KOPT-K1 (cell line): Measurements from ENCODE around the gene KCNAB1.

ENCODE experiments used
- H3K27ac ChIP-seq: fragments of 200-600 bp; sonication (generic); 2 replicates; pipeline ENCODE4 v1.5.1; 2016; ENCODE audit warnings: antibody characterized with exemption, mild to moderate bottlenecking, low read depth, low read length; ENCODE audit not compliant: poor library complexity, severe bottlenecking
- H3K36me3 ChIP-seq: fragments of 200-600 bp; sonication (generic); 2 replicates; pipeline ENCODE4 v1.5.1; 2017; ENCODE audit warnings: antibody characterized with exemption, mild to moderate bottlenecking, low read length, moderate library complexity; ENCODE audit not compliant: insufficient read depth
- H3K9me3 ChIP-seq: fragments of 200-600 bp; sonication (generic); 2 replicates; pipeline ENCODE4 v1.5.1; 2017; ENCODE audit warnings: antibody characterized with exemption, low read length, mild to moderate bottlenecking; ENCODE audit not compliant: insufficient read depth, poor library complexity, severe bottlenecking

Gene KCNAB1

GRCh38 chr3:156246961-156247725 lies 126.8 kb downstream of the KCNAB1 start:
- no peak overlapping the region for H3K27ac ChIP-seq

DNA sequence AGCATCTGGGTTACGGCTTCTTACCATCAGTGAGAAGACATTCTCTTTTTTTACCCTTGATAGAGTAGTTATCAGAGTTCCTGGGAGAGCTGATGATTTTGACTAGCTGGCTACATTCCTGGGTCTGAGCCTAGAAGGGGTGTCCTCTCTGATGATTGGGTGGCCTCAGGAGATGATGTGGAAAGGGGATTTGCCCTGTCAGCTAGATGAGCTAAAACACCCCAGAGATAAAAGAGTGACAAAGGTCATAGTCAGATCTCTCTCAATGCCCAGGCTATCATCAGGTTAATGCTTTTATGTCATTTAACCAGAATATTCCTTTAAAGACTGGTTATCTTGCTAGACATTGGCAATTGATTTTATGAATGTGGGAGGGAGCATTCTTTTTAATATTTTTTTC lies 130.2 kb downstream of the KCNAB1 start:
- Histone ChIP-seq H3K27ac (no peak overlapping the region), H3K36me3 (no peaks in the 10 kb centered on the region), H3K9me3 (no peaks in the 10 kb centered on the region)

More at GRCh38 chr3:156246961-156247725, 126.8 kb downstream of the KCNAB1 start:
- Histone ChIP-seq H3K9me3 (no peaks in the 10 kb centered on the region), H3K36me3 (no peaks in the 10 kb centered on the region)

- Histone ChIP-seq H3K9me3 (no peaks in the 10 kb centered on the region), H3K36me3 (no peaks in the 10 kb centered on the region), H3K27ac (no peak overlapping the region)
Observed at GRCh38 chr3:156251424-156251823, 131.0 kb downstream of the KCNAB1 start.

GRCh38 chr3:156252656-156253055 lies 132.3 kb downstream of the KCNAB1 start:
- Histone ChIP-seq H3K9me3 (no peaks in the 10 kb centered on the region), H3K36me3 (no peaks in the 10 kb centered on the region), H3K27ac (no peak overlapping the region)

GRCh38 chr3:156253150-156253549 lies 132.8 kb downstream of the KCNAB1 start:
- Histone ChIP-seq H3K9me3 (no peaks in the 10 kb centered on the region), H3K36me3 (no peaks in the 10 kb centered on the region), H3K27ac (no peak overlapping the region)

DNA sequence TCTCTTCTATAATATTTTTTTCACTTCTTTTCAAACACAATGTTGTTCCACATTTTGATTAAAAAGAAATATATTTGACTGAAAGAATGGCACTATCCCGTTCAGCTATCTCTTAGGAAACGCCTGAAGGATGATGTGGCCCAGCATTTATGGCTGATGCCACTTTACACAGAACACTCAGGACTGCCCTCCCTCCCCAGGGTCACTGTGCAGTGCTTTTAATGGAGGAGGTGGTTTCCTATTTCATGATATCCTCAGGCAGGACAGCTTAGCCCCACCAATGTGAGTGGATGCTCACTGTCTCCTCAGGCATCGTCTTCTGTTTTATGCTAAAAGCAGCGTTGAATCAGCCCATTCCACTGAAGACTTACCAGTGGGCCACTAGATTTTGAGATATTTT lies 135.9 kb downstream of the KCNAB1 start:
- no peak overlapping the region for H3K27ac ChIP-seq
- no peaks in the 10 kb centered on the region for H3K9me3 ChIP-seq

DNA sequence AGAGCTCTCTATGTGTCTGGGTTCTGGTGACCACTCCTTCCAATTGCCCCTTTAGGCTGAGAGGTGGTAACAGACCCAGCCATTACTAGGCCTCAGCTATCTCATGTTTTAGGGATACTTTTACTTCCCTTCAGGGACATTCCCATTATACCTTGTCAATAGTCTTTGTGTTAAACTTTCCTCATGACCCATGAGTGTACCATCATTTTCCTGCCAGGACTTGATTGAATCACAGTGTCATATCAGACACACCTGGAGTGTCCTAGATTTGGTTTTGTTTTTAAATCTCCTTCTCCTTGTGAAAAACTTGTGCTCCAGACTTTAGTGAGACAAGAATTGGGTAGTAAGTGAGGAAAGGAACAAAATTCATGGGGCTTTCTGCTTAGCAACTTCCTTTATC lies 136.6 kb downstream of the KCNAB1 start:
- no peak overlapping the region for H3K27ac ChIP-seq
- H3K9me3 ChIP-seq = no peaks in the 10 kb centered on the region
- H3K36me3 ChIP-seq = no peaks in the 10 kb centered on the region

More for the DNA sequence above, 135.9 kb downstream of the KCNAB1 start:
- no peaks in the 10 kb centered on the region for H3K36me3 ChIP-seq

- Histone ChIP-seq H3K9me3 (no peaks in the 10 kb centered on the region), H3K27ac (no peak overlapping the region), H3K36me3 (no peaks in the 10 kb centered on the region)
Observed at GRCh38 chr3:156258301-156258700, 137.9 kb downstream of the KCNAB1 start.

GRCh38 chr3:156259896-156260295 lies 139.5 kb downstream of the KCNAB1 start:
- H3K27ac ChIP-seq = no peak overlapping the region
- no peaks in the 10 kb centered on the region for H3K36me3 ChIP-seq
- H3K9me3 ChIP-seq = no peaks in the 10 kb centered on the region

DNA sequence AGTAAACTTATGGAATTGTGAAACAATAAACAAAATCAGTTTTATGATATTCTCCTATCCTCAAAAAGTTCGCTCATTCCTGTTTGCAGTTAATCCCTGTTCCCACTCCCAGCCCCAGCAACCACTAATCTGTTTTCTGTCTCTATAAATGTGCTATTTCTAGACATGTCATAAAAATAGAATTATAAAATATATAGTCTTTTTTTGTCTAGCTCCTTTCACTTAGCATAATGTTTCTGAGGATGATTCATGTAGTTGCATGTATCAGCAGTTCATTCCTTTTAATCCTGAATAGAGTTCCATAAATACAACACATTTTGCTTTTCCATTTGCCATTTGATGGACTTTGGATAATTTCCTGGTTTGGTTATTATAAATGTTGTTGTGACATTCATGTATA lies 140.0 kb downstream of the KCNAB1 start:
- Histone ChIP-seq H3K36me3 (no peaks in the 10 kb centered on the region), H3K27ac (no peak overlapping the region), H3K9me3 (no peaks in the 10 kb centered on the region)

DNA sequence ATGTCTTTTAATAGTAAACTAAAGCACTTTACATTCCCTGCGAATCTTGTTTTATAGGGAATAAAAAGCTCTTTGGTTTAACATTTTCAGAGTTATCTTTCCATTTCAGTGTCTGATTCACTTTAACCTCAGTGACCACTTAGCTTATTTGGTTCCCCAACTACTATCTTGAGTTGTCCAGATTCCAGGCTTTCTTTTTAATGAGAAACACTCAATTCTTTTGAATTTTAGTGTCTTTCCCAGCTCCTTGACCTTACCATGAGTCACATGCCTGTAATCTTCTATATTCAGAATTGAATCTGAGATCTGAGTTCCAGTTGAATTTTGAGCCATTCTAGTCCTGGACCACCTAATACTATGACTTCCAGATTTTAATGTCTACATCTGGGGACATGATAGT lies 144.4 kb downstream of the KCNAB1 start:
- Histone ChIP-seq H3K27ac (no peak overlapping the region), H3K9me3 (no peaks in the 10 kb centered on the region), H3K36me3 (no peaks in the 10 kb centered on the region)

DNA sequence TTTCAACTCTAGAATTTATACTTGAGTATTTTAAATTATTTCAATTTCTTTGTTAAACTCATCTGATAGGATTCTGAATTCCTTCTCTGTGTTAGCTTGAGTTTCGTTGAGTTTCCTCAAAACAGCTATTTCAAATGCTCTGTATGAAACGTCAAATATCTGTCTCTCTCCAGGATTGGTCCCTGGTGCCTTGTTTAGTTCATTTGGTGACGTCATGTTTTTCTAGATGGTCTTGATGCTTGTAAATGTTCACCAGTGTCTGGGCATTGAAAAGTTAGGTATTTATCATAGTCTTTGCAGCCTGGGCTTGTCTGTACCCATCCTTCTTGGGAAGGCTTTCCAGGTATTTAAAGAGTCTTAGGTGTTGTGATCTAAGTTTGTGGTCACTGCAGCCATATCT lies 151.1 kb downstream of the KCNAB1 start:
- H3K9me3 ChIP-seq = no peaks in the 10 kb centered on the region
- no peak overlapping the region for H3K27ac ChIP-seq

DNA sequence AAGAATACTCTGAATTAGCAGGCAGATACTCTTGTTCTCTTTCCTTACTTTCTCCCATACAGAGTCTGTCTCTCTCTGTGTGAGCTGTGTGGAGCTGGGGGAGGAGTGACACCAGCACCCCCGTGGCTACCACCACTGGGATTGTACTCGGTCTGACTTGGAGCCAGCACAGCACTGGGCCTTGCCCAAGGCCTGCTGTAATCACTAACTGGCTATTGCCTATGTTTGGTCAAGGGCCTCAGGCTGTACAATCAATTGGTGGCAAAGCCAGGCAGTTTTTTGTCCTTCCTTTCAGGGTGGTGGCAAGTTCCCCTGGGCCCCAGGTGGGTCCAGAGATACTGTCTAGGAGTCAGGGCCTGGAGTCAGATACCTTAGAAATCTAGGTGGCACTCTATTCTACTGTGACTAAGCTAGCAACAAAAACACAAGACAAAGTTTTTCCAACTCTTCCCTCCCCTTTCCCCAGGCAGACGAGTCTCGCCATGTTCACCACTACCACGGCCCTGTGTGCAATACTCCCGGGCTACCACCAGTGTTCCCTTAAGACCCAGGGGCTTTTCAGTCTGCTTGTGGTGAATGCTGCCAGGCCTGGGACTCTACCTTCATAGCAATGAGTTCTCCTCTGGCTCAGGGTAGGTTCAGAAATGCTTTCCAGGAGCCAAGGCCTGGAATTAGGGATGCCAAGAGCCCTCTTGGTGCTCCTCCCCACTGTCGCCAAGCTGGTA lies 151.8 kb downstream of the KCNAB1 start:
- Histone ChIP-seq H3K27ac (no peak overlapping the region), H3K36me3 (no peaks in the 10 kb centered on the region), H3K9me3 (no peaks in the 10 kb centered on the region)

More for the DNA sequence above, 151.1 kb downstream of the KCNAB1 start:
- no peaks in the 10 kb centered on the region for H3K36me3 ChIP-seq

DNA sequence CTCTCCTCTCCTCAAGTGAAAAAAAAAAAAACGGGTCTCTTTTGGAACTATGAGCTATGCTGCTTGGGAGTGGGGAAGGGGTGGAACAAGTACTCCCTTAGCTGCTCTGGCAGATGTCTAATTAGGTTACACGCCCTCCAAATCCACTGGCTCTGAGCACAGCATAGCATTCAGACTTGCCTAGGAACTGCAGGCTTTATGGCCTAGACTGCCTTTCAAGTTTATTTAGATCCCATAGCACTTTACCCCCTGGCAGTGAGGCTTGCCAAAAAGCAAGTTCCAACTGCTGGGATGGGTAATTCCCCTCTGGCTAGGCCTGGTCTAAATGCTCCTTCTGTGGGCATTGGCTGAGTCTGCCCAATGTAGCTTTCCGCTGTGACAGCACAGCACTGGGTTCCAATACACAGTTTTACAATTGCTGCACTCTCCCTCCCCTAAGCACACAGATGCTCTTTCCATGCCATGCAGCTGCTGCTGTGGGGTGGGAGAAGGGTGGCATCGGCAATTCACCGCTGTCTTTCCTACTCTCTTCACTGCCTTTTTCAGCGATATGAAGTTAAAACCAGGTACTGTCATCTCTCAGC lies 152.8 kb downstream of the KCNAB1 start:
- Histone ChIP-seq H3K27ac (no peak overlapping the region), H3K9me3 (no peaks in the 10 kb centered on the region), H3K36me3 (no peaks in the 10 kb centered on the region)

DNA sequence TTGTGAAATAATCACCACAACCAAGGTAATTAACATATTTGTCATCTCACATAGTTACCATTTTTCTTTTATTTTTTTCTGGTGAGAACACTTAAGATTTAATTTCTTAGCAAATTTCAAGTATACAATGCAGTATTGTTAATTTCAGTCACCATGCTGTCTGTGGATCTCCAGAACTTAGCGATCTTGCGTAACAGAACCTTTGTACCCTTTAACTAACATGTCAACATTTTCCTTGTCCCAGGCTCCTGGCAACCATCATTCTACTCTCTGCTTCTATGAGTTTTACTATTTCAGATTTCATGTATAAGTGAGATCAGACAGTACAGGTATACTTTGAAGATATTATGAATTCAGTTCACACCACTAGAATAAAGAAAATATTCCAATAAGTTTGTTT lies 154.4 kb downstream of the KCNAB1 start:
- Histone ChIP-seq H3K9me3 (no peaks in the 10 kb centered on the region), H3K27ac (no peak overlapping the region), H3K36me3 (no peaks in the 10 kb centered on the region)
